Dermis microvascular lymphatic vessel endothelial cell (primary cell): ENCODE data around the gene SCGB3A1. TPM values are rescaled to one million over a fixed set of nuclear protein-coding genes. Genes with fewer than 3 reads are reported as not detected.

Experiments used
- DNase-seq, 2 donors: peaks; one replicate each; pipeline versions ENCODE4 v3.0.0 to v3.0.0-alpha.2; 2010; ENCODE audit warnings: low read depth in 2 of 2
- total RNA-seq: library from RNA; depleted of rRNA; stranded (reverse); fragments of >200 nt; gene quantifications from 2 replicates; pipeline ENCODE4 v1.2.1, GENCODE V29; 2014

Gene SCGB3A1, protein sequence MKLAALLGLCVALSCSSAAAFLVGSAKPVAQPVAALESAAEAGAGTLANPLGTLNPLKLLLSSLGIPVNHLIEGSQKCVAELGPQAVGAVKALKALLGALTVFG
- total RNA-seq: 1.5 TPM in 2 replicates

DNA sequence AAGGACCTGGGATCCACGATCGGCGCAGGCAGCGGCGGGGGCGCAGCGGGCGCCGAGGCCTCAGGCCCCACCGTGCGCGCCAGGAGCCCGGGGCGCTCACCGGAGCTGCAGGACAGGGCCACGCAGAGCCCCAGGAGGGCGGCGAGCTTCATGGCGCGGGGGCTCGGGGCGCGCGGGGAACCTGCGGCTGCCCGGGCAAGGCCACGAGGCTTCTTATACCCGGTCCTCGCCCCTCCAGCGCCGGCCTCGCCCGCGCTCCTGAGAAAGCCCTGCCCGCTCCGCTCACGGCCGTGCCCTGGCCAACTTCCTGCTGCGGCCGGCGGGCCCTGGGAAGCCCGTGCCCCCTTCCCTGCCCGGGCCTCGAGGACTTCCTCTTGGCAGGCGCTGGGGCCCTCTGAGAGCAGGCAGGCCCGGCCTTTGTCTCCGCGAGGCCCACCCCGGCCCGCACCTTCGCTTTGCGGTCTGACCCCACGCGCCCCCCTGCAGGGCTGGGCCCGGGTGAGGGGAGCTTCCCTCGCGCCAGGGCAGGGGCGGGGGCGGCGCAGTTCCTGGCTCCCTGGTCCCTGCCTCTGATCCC, at the start of gene SCGB3A1:
Gene SCGB3A1 (minus strand): TSS at position 189 of the 577 bp plus-strand sequence. CDS start 37 bp downstream, at position 152.
- DNase-seq: peak in 1 of 2 donors; percentile 17

GRCh38 chr5:180640611-180640860, 49.2 kb upstream of the SCGB3A1 start:
- DNase-seq: peak; percentile 71 to 82

- peak; percentile 67 to 96 for DNase-seq
Measured at GRCh38 chr5:180639741-180640610, 48.7 kb upstream of the SCGB3A1 start.

GRCh38 chr5:180639287-180639686, 48.0 kb upstream of the SCGB3A1 start:
- no peak for DNase-seq

DNA sequence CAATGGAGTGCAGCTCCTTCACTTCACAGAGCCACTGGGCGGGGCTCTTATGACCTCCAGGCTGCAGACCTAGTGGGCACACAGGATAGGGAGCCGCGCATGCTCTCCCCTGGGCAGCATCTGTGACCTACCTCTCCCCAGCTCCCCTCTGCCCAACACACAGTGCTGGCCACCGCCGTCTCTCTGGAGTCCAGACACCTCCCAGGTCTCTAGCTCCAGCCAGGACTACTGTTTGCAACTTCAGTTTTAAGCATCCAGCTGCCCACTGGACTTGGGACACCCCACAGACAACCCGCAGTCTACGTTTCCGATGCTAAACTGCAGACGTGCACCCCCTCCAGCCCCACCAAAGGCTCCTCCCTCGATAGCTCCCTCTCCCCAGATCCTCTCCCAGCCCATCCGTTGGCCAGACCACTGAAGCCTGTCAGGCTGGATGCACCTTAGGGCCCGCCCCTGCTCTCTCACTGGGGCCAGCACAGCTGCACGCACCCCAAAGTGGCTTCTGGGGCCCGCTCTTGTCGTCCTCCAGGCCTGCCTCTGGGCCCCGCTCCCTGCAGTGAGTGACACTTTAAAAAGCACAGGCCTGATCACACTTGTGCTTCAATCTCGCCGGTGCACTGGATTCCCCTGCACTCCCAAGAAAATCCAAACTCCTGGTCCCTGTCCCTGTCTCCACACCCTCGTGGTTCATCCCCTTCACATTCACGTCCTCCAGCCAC, 46.8 kb upstream of the SCGB3A1 start:
- no peak for DNase-seq

DNA sequence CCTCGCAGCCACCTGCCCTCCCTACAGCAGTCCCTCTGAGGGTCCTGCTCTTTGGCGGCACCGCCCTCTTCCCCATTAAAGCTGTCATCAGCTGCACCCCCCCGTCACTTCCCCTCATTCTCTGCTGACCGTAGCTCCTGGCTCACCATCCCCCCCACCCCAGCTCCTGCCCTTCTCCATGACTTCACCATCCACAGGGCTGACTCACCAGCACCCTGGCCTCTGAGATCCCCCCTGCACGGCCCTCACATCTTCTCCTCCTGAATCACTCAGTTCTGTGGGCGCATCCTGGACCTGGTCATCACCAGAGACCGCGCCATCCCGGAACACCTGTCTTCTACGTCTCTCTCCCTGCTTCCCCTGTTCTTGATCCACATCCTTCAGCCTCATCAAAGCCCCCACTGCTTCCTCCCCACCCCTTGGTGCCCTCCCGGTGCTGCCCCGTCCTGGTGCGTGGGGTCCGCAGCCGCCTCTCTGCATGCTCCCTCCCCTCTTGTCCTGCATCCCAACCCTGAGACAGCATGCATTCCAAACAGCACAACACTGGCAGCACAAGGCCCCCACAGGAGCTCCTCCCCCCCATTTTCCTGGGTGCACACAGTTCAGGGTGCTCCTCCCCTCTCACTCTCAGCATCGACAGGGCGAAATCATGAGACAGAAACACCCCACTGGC, 45.2 kb upstream of the SCGB3A1 start:
- DNase-seq: peak; percentile 77 to 90

GRCh38 chr5:180636016-180636402, 44.7 kb upstream of the SCGB3A1 start:
- DNase-seq: no peak

DNA sequence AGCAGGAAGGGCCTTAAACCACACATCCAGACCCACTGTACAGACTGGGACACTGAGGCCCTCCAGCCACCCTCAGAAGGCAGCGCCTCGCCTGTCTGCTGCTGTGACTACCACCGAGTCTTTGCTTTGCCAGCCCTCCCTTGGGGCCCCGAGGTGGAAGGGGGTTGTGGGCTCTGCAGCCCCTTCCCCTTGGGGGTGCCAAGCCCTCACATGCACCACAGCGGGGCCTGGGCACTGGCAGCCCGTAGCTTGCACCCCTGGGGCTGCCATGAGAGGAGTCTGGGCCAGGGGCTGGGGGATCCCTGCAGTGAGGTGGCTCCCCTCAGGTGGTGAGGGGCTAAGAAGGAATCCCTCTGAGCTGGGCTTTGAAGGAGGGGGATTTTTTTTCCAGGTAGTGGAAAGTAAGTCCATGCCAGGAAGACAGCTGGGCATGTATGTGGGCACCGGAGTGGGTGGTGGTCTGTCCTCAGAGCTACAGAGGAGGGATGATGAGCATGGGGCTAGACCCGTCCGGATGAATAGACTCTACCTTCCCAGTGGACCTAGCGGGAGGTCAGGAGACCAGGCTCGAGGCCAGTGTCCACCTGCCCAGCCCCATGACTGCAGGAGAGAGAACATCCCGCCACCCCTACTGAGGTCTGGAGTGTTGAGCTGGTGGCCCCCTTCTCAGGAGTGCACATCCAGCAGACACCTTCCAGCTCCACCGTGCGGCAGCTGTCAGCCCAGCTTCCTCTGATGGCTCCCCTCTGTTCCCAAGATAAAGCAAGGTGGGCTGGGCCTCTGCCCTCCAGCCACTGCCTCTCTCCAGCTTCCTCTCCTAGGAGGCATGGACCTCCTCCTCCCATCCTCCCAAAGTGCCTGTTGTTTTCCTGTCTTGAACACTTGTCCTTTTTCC, 42.2 kb upstream of the SCGB3A1 start:
- DNase-seq: no peak

- DNase-seq: peak; percentile 86 to 94
Measured at GRCh38 chr5:180632768-180633167, 41.5 kb upstream of the SCGB3A1 start.

- DNase-seq: no peak
Measured at GRCh38 chr5:180631549-180632383, 40.5 kb upstream of the SCGB3A1 start.

DNA sequence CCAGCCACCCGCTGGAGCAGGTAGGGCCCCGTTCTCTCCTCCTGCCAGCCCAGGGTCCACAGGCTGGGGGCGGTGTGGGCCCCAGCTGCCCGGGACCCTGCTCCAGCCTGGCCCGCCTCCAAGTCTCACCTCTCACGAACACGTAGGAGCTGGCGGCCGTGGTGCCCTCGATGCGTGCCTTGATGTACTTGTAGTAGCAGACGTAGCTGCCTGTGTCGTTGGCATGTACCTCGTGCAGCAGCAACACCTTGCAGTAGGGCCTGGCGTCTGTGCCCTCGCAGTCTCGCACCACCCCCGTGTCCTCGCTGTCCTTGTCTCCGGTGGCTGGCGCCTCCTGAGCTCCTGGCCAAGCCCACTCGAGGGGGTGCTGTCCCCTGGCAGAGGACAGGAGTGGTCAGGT, 39.1 kb upstream of the SCGB3A1 start:
- DNase-seq: no peak

GRCh38 chr5:180629831-180630382, 38.6 kb upstream of the SCGB3A1 start:
- DNase-seq: no peak

DNA sequence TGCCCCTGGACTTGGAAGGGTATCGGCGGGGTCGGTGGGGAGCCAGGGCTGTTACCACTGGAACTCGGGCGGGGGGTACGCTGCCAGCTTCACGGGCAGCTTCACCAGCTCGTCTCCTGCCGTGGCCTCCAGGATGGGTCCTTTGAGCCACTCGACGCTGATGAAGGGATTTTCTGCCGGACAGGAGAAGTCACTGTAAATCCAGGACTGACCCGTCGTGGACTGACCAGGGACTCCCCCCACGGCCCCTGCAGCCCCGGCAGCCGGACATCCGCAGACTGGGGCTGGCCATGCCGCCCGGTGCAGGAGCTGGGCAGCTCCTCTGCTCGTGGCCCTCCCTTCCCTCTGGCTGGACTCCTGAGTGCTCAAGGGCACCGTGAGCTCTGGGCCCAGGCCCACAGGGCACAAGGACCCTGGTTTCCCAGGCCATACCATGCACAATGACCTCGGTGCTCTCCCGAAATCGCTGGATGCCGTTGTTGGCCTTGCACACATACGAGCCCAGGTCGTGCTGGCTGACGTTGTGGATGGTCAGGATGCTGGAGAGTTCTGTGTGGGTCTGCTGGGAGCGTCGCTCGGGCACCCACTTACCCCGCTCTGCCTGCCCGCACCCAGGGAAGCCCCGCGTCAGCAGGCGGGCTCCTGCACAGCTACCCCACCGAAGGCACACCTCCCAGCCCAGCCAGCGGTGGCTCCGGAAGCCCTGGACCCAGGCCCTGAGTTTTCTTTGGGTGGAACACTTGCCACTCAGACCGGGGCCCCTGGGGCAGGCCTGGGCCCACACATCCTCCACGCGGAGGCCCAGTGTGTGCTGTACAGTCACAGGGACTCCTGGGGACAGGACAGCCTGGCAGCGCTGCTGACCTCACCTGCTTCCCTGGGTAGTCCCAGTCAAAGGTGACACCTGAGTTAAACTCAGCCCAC, 37.8 kb upstream of the SCGB3A1 start:
- no peak for DNase-seq

DNA sequence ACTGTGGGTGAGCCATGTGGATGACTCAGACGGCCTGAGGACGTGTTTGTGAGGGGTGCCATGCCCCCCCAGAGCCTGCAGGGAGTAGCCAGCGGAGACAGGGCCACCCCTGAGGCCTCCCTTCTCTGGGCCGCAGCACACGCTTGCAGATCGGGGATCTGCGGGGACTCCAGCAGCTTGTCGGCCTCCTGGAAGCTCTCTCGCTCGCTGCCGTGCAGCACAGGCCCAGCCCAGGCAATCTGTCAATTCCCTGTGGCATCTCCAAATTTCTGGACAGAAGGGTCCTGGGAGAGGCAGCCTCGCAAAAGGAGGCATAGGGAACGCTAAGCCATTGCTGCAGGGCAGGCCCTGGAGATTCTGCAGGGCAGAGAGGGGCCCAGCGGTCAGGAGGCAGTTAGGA, 36.9 kb upstream of the SCGB3A1 start:
- no peak for DNase-seq

DNA sequence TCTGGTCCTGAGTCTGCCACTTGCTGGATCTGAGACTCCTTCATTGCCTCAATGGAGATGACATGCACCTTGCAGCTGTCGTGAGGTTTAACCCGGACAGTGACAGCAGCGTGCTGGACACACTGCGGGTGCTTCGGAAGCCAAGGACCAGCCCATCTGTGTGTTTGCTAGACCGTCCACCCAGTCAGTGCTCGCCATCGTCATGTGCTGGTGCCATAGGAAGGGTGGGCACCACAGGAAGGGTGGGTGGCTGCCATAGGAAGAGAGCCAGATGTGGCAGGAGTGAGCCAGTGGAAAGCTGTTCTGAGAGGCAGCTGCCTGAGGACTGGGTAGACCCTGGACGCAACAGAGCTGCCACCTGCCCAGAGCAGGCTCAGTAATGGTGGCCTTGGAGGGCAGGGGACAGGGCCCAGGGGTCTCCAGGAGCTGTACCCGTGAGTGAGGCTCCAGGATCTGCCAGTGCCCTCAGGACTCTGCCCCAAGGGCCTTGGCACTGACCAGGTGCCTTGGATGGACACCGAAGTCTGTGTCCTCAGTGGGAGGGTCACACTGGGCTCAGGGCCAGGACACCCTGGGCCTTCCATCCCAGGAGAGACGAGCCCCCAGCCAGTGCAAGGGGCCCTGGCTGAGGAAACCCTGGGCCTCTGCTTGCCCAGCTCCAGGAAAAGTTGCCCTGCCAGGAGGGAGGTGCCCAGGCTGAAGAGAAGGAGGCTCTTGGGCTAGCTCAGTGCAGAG, 36.3 kb upstream of the SCGB3A1 start:
- no peak for DNase-seq

DNA sequence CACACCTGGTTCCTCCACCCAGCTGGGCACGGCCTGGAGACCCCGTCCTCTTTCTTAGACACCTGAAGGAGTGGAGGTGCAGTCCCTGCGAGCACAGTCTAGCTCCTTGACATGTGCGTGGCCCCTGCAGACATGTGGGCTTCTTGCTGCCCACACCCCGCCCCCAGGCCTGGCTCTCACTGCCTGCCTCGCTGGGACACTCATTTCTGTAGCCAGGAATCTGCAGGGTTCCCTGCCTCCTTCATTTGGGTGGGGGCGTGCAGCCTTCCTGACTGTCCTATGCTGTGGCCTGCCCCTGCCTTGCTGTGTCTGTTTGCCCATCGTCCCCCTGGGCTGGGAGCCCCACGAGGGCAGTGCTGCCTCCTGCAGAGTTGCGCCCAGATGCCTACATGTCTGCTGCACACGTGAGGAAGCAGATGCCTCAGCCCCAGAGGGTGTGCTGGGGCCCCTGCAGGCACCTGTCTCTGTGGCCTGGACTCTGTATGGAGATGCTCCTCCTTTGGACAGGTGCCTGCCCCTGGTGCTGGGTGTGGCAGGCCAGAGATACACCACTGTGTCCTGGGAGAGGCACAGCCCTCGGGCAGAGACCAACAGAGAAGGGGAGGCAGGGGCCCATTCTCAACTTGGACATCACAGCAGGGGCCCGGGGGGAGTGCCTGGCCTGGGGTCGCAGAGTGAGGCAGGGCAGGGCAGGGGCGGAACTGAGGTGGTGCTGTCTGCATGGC, 35.5 kb upstream of the SCGB3A1 start:
- no peak for DNase-seq
